K562 (cell line): ENCODE data around the gene DYRK1A. TPM values are rescaled to one million over a fixed set of nuclear protein-coding genes. Genes with fewer than 3 reads are reported as not detected.

Source experiments
- polyA plus RNA-seq, 8 experiments: library from polyadenylated mRNA; depleted of rRNA in 4 of 8; stranded (reverse) in 5 of 8; unstranded in 3 of 8; fragments of >200 nt; fragmentation: Nextera tagmentation in 2 of 8; fragmentation: Illumina TruSeq in 1 of 8; extraction: Ambion mirVana in 2 of 8; extraction: Trizol in 1 of 8; gene quantifications; 2 replicates each; pipeline versions ENCODE4 v1.2.1 to v1.2.3, GENCODE V29; 2011 to 2014; ENCODE audit warnings: inconsistent platforms in 1 of 8, missing spikeins in 1 of 8
- total RNA-seq, 7 experiments: library from RNA; depleted of rRNA in 6 of 7; stranded (reverse); fragments of >200 nt in 6 of 7; fragmentation: Illumina TruSeq in 2 of 7; extraction: Trizol in 2 of 7; gene quantifications; 2 replicates each; pipeline versions ENCODE4 v1.2.1 to v1.2.3, GENCODE V29; 2011 to 2021; ENCODE audit warnings: low replicate concordance in 1 of 7

Gene DYRK1A
- total and polyA plus RNA-seq, 9 of the 15 experiments (the other 6 are each of a cell fraction or from before 2014, with no cell fraction given) = 3.7 to 64.8 (median 42.3) TPM

Other genes with a start within 250 kb of the DYRK1A start
- 41.4 and 54.7 TPM in 2 replicates for gene VPS26C, start 99.4 kb upstream of the DYRK1A start, total RNA-seq (2014; rRNA removed)
- gene VPS26C, start 99.4 kb upstream of the DYRK1A start, total RNA-seq (2014; rRNA removed; fragmentation: Illumina TruSeq; extraction: Trizol) = 42.1 and 43.7 TPM in 2 replicates
- 44.8 and 46.3 TPM in 2 replicates for gene VPS26C, start 99.4 kb upstream of the DYRK1A start, total RNA-seq (2015; rRNA removed; fragmentation: Illumina TruSeq; extraction: Trizol)
- 41.3 and 41.8 TPM in 2 replicates for gene VPS26C, start 99.4 kb upstream of the DYRK1A start, total RNA-seq (2021)
- 40.0 and 48.7 TPM in 2 replicates for gene VPS26C, start 99.4 kb upstream of the DYRK1A start, polyA plus RNA-seq (2011; rRNA removed)
- gene VPS26C, start 99.4 kb upstream of the DYRK1A start, polyA plus RNA-seq (2014; fragmentation: Illumina TruSeq; extraction: Trizol) = 41.4 and 44.9 TPM in 2 replicates
- gene VPS26C, start 99.4 kb upstream of the DYRK1A start, polyA plus RNA-seq (2014; fragmentation: Nextera tagmentation; extraction: Ambion mirVana) = 10 to 100 TPM; 32.8 to 42.2 TPM
- 48.2 and 49.7 TPM in 2 replicates for gene VPS26C, start 99.4 kb upstream of the DYRK1A start, polyA plus RNA-seq (2014; rRNA removed)